ENCODE data around the gene MED4.

DNA sequence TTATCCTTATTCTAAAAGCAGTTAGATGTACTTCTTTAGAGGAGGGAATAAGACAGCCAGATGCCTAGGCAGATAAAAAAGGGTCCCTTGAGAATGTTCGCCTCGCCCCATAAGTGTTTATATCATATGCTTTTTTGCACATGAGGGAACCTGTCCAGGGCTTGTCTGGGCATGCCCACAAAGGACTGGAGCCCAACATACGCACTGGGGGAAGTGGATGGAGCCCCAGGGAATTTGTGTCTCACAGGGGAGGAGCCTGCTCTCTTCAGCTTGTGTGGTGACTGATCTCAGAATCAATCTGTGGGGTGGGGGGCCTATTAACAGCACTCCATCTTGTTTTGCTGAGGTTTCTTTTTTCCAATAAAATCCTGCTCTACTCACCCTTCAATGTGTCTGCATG, 22.6 kb downstream of the MED4 start:
- TF ChIP-seq EZH2 (IDR thresholded peaks at IDR 0.05) (no peak), ZFX (IDR thresholded peaks at IDR 0.05) (no peak)

All from HCT116 (cell line).